Mesendoderm (in vitro differentiated cells): ENCODE results near the gene TACR2.

Experiments
- DNase-seq: peaks from one replicate; pipeline ENCODE4 v3.0.0; 2013
- H2AK5ac ChIP-seq: 2 replicates; pipeline ENCODE4 v1.6.1; 2013; ENCODE audit warnings: low read length, inconsistent platforms
- H2BK120ac ChIP-seq: 2 replicates; pipeline ENCODE4 v1.6.1; 2013; ENCODE audit warnings: low read depth, mild to moderate bottlenecking, low read length, moderate library complexity, mixed read lengths
- H2BK15ac ChIP-seq: replicated peaks from 2 replicates; pipeline ENCODE4 v1.6.1; 2013; ENCODE audit warnings: low read depth, mild to moderate bottlenecking, moderate library complexity
- H2BK5ac ChIP-seq: 2 replicates; pipeline ENCODE4 v1.6.1; 2013; ENCODE audit warnings: low read length, inconsistent platforms
- H3K18ac ChIP-seq: 2 replicates; pipeline ENCODE4 v1.6.1; 2013; ENCODE audit warnings: mild to moderate bottlenecking, low read length, mixed read lengths
- H3K23ac ChIP-seq: one replicate; pipeline ENCODE4 v1.6.1; 2013; ENCODE audit warnings: low read length
- H3K27ac ChIP-seq: 2 replicates; pipeline ENCODE4 v1.5.1; 2013; ENCODE audit warnings: low read depth, mild to moderate bottlenecking, inconsistent platforms, low read length, moderate library complexity
- H3K27me3 ChIP-seq: 2 replicates; pipeline ENCODE4 v1.6.1; 2013; ENCODE audit warnings: low read length, control low read depth, mild to moderate bottlenecking, inconsistent platforms; ENCODE audit not compliant: insufficient read depth, poor library complexity
- H3K36me3 ChIP-seq: 2 replicates; pipeline ENCODE4 v1.6.1; 2013; ENCODE audit warnings: low read length, inconsistent platforms; ENCODE audit not compliant: control insufficient read depth, insufficient read depth
- H3K4ac ChIP-seq: one replicate; pipeline ENCODE4 v1.6.1; 2013; ENCODE audit warnings: low read depth, mild to moderate bottlenecking, low read length, moderate library complexity
- H3K4me1 ChIP-seq: 2 replicates; pipeline ENCODE4 v1.6.1; 2013; ENCODE audit warnings: low read depth, low read length, inconsistent platforms; ENCODE audit not compliant: control insufficient read depth
- H3K4me2 ChIP-seq: 2 replicates; pipeline ENCODE4 v1.6.1; 2013; ENCODE audit warnings: low read length
- H3K4me3 ChIP-seq: 2 replicates; pipeline ENCODE4 v1.5.1; 2013; ENCODE audit warnings: mild to moderate bottlenecking, low read length
- H3K56ac ChIP-seq: one replicate; pipeline ENCODE4 v1.6.1; 2013; ENCODE audit warnings: low read length
- H3K79me1 ChIP-seq: 2 replicates; pipeline ENCODE4 v1.6.1; 2013; ENCODE audit warnings: low read length, inconsistent platforms
- H3K79me2 ChIP-seq: 2 replicates; pipeline ENCODE4 v1.6.1; 2013; ENCODE audit warnings: mild to moderate bottlenecking, low read length; ENCODE audit not compliant: control insufficient read depth, insufficient read depth
- H3K9ac ChIP-seq: 2 replicates; pipeline ENCODE4 v1.6.1; 2013; ENCODE audit warnings: low read length, inconsistent platforms
- H4K5ac ChIP-seq: one replicate; pipeline ENCODE4 v1.6.1; 2013; ENCODE audit warnings: low read length
- H4K8ac ChIP-seq: one replicate; pipeline ENCODE4 v1.6.1; 2013; ENCODE audit warnings: low read depth, mild to moderate bottlenecking, control low read depth, low read length, moderate library complexity
- WGBS: extraction: QIAGEN DNeasy Blood & Tissue Kit; methylation state at CpG from one replicate; pipeline ENCODE4 v1.1.7; 2013; ENCODE audit warnings: low lambda C conversion rate, missing lambda C conversion rate; ENCODE audit not compliant: insufficient coverage; ENCODE audit errors: extremely low coverage; 5-methylcytosine and 5-hydroxymethylcytosine counted together

TACR2 gene

GRCh38 chr10:69446650-69447151 is 30.0 kb upstream of the TACR2 start:
- H3K36me3 ChIP-seq, result no peaks in the 10 kb centered on the region
- no peak overlapping the region for H2AK5ac ChIP-seq
- H3K27ac ChIP-seq, result no peak overlapping the region
- no peaks in the 10 kb centered on the region for H3K27me3 ChIP-seq
- no peak overlapping the region for H3K18ac ChIP-seq
- no peak overlapping the region for H3K23ac ChIP-seq
- H3K4me1 ChIP-seq, result peaks cover 4% of the 10 kb centered on the region
- no peak overlapping the region for H3K9ac ChIP-seq
- no peak overlapping the region for H3K56ac ChIP-seq
- no peaks in the 10 kb centered on the region for H3K79me2 ChIP-seq
- no peak overlapping the region for H4K5ac ChIP-seq
- H3K4me3 ChIP-seq, result no peak overlapping the region
- no peak for DNase-seq
- H2BK5ac ChIP-seq, result no peak overlapping the region
- H2BK120ac ChIP-seq, result no peak overlapping the region
- H3K79me1 ChIP-seq, result no peaks in the 10 kb centered on the region
- H3K4ac ChIP-seq, result no peak overlapping the region
- H4K8ac ChIP-seq, result no peak overlapping the region
- H2BK15ac ChIP-seq, result no peak overlapping the region
- H3K4me2 ChIP-seq, result no peak overlapping the region
- no CpG with 5 or more reads among the region's 3 CpGs for WGBS

- H3K4ac ChIP-seq, result no peak overlapping the region
- no peak overlapping the region for H3K27ac ChIP-seq
- no peak overlapping the region for H3K9ac ChIP-seq
- no peaks in the 10 kb centered on the region for H3K79me2 ChIP-seq
- H2BK5ac ChIP-seq, result no peak overlapping the region
- no peak overlapping the region for H4K5ac ChIP-seq
- peaks cover 4% of the 10 kb centered on the region for H3K4me1 ChIP-seq
- no peaks in the 10 kb centered on the region for H3K27me3 ChIP-seq
- H2AK5ac ChIP-seq, result no peak overlapping the region
- no peak overlapping the region for H3K23ac ChIP-seq
- no peaks in the 10 kb centered on the region for H3K79me1 ChIP-seq
- no peak overlapping the region for H3K4me3 ChIP-seq
- no peak overlapping the region for H2BK120ac ChIP-seq
- H3K18ac ChIP-seq, result no peak overlapping the region
- H3K56ac ChIP-seq, result no peak overlapping the region
- no peak for DNase-seq
- H2BK15ac ChIP-seq, result no peak overlapping the region
- H4K8ac ChIP-seq, result no peak overlapping the region
- no peak overlapping the region for H3K4me2 ChIP-seq
- no peaks in the 10 kb centered on the region for H3K36me3 ChIP-seq
These were observed 29.5 kb upstream of the TACR2 start for GRCh38 chr10:69446229-69446628.

- Histone ChIP-seq H3K56ac (no peak overlapping the region), H3K79me2 (no peaks in the 10 kb centered on the region), H2BK15ac (no peak overlapping the region), H3K23ac (no peak overlapping the region), H4K8ac (no peak overlapping the region), H2AK5ac (no peak overlapping the region), H3K27me3 (no peaks in the 10 kb centered on the region), H3K79me1 (no peaks in the 10 kb centered on the region), H2BK120ac (no peak overlapping the region), H3K27ac (no peak overlapping the region), H3K4me2 (no peak overlapping the region), H3K9ac (no peak overlapping the region), H3K4ac (no peak overlapping the region), H3K36me3 (no peaks in the 10 kb centered on the region), H3K4me3 (no peak overlapping the region), H3K4me1 (peaks cover 2% of the 10 kb centered on the region), H4K5ac (no peak overlapping the region), H2BK5ac (no peak overlapping the region), H3K18ac (no peak overlapping the region)
- no CpG with 5 or more reads among the region's 4 CpGs for WGBS
- no peak for DNase-seq
These were observed 28.3 kb upstream of the TACR2 start for GRCh38 chr10:69445041-69445440.

GRCh38 chr10:69443354-69443753 is 26.6 kb upstream of the TACR2 start:
- no peak overlapping the region for H3K4me3 ChIP-seq
- H3K79me1 ChIP-seq, result no peaks in the 10 kb centered on the region
- H4K5ac ChIP-seq, result no peak overlapping the region
- H4K8ac ChIP-seq, result no peak overlapping the region
- no peak overlapping the region for H3K18ac ChIP-seq
- no peak for DNase-seq
- no peak overlapping the region for H3K56ac ChIP-seq
- H2AK5ac ChIP-seq, result no peak overlapping the region
- no peak overlapping the region for H3K4ac ChIP-seq
- H2BK120ac ChIP-seq, result no peak overlapping the region
- H2BK15ac ChIP-seq, result no peak overlapping the region
- H2BK5ac ChIP-seq, result no peak overlapping the region
- no peak overlapping the region for H3K27ac ChIP-seq
- no peaks in the 10 kb centered on the region for H3K79me2 ChIP-seq
- H3K9ac ChIP-seq, result no peak overlapping the region
- no peaks in the 10 kb centered on the region for H3K36me3 ChIP-seq
- no peaks in the 10 kb centered on the region for H3K27me3 ChIP-seq
- no peaks in the 10 kb centered on the region for H3K4me1 ChIP-seq
- no CpG with 5 or more reads among the region's 1 CpG for WGBS
- H3K23ac ChIP-seq, result no peak overlapping the region
- no peak overlapping the region for H3K4me2 ChIP-seq

GRCh38 chr10:69439813-69440506 is 23.2 kb upstream of the TACR2 start:
- Histone ChIP-seq H3K18ac (no peak overlapping the region), H2AK5ac (no peak overlapping the region), H4K8ac (no peak overlapping the region), H3K23ac (no peak overlapping the region), H3K4me3 (no peak overlapping the region), H2BK120ac (no peak overlapping the region), H3K27me3 (no peaks in the 10 kb centered on the region), H3K4me2 (no peak overlapping the region), H2BK15ac (no peak overlapping the region), H3K4me1 (no peaks in the 10 kb centered on the region), H3K36me3 (no peaks in the 10 kb centered on the region), H3K27ac (no peak overlapping the region), H3K79me1 (no peaks in the 10 kb centered on the region), H3K79me2 (no peaks in the 10 kb centered on the region), H3K9ac (no peak overlapping the region), H3K56ac (no peak overlapping the region), H4K5ac (no peak overlapping the region), H3K4ac (no peak overlapping the region), H2BK5ac (no peak overlapping the region)
- DNase-seq, result peak; percentile 52
- WGBS, result no CpG with 5 or more reads among the region's 5 CpGs

GRCh38 chr10:69439350-69439739 is 22.6 kb upstream of the TACR2 start:
- Histone ChIP-seq H3K4me1 (no peaks in the 10 kb centered on the region), H3K9ac (no peak overlapping the region), H3K4me3 (no peak overlapping the region), H3K36me3 (no peaks in the 10 kb centered on the region), H3K79me1 (no peaks in the 10 kb centered on the region), H4K5ac (no peak overlapping the region), H3K56ac (peak overlapping the region; percentile 15), H2BK15ac (no peak overlapping the region), H2BK5ac (no peak overlapping the region), H3K27me3 (no peaks in the 10 kb centered on the region), H4K8ac (no peak overlapping the region), H3K27ac (no peak overlapping the region), H2AK5ac (no peak overlapping the region), H2BK120ac (no peak overlapping the region), H3K4me2 (no peak overlapping the region), H3K18ac (no peak overlapping the region), H3K79me2 (no peaks in the 10 kb centered on the region), H3K4ac (no peak overlapping the region), H3K23ac (no peak overlapping the region)
- no CpG with 5 or more reads among the region's 5 CpGs for WGBS
- no peak for DNase-seq
